ENCODE results near the gene TRMT2A.

The TRMT2A gene

DNA sequence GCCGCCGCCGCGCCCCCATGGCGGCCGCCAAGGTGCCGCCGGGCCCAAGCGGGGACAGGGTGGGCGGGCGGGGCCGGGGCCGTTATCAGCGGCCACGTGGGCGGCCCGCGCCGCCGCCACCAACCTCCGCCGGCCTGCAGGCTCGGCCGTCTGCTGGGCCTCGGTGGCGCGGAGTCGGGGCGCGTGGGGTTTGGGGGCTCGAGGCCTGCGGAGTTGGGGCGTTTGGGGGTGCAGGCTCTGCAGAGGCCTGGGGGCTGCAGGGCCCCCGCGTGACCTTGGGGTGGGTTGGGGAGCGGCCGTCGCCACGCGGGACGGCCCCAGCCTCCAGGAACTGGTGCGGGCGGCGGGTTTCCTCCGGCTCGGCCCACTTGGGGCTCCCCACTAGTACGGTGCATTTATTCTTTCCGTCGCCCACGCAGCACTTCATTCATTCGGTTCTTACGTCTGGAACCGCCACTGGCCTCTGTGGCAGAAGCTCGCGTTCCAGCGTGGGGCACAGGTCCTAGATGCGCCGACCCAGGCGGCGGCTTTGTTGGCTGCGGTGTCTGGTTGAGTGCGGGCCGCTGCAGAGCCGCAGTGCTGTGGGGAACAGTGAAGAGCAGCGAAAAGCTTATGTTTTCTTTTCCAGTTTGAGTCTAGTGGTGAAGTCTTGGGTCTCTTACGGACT lies 740 bp upstream of the TRMT2A start:
- DNase-seq: no peak

DNA sequence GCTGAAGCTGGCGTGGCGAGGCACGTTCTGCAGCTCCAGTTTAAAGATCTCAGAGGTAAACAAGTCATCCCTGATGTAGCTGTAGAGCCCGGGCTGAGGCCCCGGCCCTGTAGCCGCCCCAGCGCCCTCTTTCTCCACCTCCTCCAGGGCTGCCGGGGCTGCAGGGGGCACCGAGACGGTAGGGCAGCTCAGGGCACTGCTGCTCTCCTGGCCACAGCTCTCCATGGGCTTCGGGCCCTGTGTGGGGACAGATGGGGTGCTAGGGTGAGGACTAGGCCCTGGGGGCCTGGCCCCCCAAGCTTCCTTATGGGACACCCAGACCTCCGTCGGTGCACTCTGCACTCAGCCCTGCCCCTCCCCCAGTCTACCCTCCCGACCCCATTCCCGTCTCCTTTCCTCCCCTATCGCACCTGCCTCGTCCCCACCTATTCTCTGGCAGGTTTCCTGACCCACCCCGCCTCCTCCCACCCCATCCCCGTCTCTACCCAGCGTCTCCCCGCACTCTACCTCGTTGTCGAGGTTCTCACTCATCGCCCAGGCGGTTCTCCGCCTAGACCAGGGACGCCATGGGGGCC lies 563 bp downstream of the TRMT2A start:
- no peak for DNase-seq

- DNase-seq: no peak
These were observed 1.2 kb downstream of the TRMT2A start, which contains the start of gene RANBP1 for GRCh38 chr22:20115691-20116375. Gene RANBP1, plus strand, starts transcription at chr22:20116104. Its CDS starts 81 bp downstream, at chr22:20116185.

GRCh38 chr22:20114506-20115475 lies 2.2 kb downstream of the TRMT2A start:
- DNase-seq: no peak

DNA sequence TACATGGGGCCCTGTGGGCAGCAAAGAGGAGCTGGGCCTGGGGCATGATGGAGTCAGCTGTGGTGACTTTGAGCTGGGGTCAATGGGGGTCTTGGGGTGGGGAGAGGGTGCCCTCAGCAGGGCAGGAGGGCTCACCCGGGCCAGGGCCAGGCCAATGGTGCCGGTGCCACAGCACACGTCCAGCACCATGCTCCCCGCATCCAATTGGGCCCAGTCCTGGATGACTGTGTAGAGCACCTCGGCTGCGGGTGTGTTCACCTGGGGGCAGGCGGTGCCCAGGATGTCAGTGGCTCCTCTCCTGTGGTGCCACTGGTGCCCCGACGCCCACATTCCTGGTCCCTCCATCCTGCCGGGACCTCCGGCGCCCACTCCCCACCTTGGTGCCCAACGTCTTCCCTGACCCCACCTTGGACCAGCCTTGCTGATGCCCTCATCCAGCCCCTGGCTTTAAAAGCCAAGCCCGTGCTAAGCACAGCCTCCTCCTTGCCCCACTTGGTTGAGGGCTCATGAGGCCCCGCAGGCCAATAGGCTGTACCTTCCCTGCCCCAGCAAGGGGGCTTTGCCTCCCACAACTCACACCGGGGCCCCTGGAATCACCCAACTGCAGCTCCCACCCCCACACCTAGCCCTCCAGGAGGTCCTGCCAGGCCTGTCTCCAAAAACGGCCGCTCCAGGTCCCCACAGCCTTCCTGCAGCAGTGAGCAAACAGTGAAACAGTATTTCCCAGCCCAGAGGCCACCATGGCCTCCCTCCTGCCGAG lies 3.3 kb downstream of the TRMT2A start:
- DNase-seq: no peak

- DNase-seq: no peak
These were observed 4.2 kb downstream of the TRMT2A start for GRCh38 chr22:20112623-20113511.

DNA sequence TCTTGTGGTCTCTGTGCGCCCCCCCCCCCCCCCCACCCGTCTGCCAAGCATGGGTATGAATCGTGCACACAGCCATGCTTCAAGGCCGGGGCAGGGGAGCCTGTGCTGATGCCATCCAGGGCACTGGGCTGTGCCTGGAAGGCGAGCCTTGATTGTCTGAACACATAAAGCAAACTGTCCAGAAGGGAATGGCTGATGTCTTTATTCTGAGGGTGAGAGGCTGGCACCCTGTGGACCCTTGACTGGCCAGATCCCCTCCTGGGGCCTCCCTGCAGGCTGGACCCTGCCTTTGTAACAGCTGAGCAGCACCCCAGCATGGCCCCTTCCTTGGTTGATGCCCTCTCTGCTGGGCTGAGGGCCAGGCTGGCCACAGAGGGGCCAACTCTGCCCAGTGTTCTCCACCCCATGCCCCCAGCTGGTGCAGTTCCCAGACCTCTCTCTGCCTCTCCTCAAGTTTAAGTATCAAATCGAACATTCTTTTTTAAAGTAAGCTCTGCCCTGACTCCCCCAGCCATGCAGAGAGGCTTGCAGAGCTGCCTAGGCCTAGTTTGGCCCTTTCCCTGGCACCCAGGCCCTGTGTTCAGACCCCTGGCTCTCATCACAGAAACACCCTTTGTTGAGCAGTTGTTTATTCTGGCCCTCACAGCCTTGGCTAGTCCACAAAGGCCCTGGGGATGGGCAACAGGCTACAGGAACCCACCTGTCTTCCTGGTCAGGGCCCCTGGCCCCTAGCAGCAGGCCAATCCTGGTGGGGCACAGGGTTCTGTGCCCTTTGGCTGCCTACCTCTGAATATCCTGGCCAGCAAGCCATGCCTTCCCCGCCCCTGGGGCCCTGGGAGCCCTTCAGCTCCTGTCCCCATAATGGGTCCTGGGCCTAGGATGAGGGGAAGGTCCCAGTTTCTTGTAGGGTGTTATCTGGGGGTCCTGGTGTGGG lies 5.1 kb downstream of the TRMT2A start:
- no peak for DNase-seq

DNA sequence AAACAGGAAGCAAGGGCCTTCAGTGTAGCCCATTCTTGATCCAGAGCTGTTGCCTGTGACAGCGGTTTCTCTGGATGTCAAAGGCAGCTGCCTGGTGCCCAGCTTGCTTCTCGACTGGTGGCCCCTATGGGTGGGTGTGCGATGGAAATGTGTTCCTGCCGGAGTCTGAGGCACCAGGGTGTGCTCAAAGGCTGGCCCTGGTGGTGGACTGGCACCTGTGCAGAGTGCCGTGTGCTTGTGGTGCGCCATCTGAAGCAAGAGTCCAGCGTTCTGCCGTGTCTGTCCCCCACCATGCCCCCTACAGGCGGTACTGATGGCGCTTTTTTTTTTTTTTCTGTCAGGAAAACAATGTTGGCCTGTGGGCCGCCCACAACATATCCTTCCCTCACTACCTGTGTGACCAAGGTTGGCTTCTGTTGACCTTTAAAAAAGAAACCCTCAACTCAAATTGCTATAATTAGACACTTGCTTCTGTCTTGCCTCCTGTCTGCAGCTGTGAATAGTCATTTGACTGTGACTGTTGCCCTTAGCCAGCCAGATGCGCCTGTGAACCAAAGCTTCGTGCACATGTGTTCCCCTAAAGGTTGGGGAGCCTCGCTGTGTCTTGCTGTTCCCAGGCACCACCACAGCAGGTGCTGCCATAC lies 5.9 kb downstream of the TRMT2A start:
- no peak for DNase-seq

- DNase-seq: no peak
These were observed 6.6 kb downstream of the TRMT2A start for GRCh38 chr22:20110359-20110985.

DNA sequence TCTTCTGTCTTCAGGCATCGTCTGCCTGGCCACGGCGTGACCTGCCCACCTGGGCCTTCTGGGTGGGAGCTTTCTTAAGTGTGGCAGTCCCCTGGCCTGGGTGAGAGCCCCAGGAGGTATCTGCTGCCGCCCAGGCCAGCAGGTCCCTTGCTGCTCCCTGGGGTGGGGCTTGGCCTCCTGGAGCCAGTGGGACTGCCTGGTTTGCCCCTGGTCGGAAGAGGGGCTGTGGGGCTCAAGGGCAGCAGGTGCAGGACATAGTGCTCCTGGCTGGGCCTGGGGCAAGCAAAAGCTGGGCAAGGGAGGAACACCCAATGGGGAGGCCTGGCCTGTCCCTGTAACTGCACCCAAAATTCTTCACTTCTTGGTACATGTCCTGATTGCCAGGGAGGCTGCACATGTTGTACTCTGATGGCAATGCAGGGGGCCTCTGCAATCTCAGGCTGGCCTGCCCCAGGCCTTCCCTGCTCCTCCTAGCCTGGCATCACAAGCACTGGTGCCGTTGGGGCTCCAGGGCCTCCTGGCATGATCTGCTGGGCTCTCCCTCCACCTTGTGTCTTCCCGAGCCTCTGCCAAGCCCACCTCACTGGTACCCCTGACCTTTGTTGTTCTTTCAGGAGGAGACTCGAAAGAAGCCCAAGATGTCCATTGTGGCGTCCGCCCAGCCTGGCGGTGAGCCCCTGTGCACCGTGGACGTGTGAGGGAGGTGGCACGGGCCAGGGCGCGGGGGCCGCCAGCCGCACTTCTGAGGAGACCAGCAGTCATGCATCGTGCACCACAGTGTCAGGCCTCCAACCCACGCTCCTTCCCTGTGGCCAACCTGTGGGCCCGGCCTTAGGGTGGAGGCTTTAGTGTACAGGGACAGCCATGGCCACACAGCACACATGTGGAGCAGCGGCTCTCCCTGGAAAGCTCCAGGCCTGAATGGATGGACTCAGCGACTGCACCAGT lies 7.3 kb downstream of the TRMT2A start:
- no peak for DNase-seq

GRCh38 chr22:20108757-20109230 lies 8.2 kb downstream of the TRMT2A start:
- no peak for DNase-seq

- no peak for DNase-seq
These were observed 8.9 kb downstream of the TRMT2A start for GRCh38 chr22:20107951-20108756.

- DNase-seq: no peak
These were observed 9.5 kb downstream of the TRMT2A start for GRCh38 chr22:20107471-20107901.

DNA sequence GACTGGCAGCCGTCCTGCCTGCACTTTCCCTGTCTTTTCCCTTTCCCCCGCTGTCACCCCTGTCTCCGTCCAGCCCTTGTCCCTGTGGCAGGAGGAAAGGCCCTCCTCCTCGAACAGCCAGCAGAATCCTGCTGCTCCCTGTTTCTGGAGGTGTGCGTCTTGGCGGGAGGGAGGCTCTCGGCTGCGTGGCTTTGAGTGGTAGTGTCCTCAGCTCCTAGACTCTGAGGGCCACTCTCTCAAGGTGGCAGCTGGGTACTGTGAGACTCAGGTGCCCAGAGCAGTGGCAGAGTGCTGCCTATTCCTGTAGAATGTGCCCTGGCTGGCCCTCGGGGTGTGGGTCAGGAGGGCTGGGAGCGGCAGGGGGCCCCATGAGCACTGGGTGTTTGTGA lies 10.2 kb downstream of the TRMT2A start:
- DNase-seq: no peak

DNA sequence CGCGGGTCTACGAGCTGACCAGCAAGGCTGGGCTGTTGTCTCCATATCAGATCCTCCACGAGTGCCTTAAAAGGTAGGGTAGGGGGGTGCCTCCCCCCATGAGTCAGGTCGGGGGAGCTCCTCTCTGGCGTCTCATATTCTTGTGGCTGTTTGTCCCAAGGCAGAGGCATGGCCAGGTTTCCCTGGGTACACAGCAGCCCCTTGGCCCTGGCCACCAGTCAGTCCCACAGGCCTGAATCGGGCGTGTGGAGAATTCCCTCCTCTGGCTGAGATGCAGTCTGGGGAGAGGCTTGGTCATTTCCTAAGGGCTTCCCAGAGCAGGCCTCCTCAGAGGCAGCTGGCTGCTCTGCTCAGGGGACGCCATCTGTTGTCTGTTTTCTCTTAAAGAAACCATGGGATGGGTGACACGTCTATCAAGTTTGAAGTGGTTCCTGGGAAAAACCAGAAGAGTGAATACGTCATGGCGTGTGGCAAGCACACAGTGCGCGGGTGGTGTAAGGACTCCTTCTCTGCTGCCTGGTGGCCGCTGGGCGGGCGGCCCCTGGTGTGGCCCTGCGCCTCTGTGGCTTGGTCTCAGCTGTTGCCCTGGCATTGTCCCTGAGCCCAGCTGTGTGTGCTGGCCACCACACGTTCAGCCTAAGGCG lies 10.7 kb downstream of the TRMT2A start:
- no peak for DNase-seq
